ENCODE measurements around the gene TUBGCP6. TPM values are rescaled to one million over a fixed set of nuclear protein-coding genes. Genes with fewer than 3 reads are reported as not detected.

TUBGCP6 gene
- total and polyA plus RNA-seq, 10 of the 15 experiments (the other 5 are each of a cell fraction or from before 2014, with no cell fraction given) = 0.74 to 41.4 (median 19.4) TPM

DNA sequence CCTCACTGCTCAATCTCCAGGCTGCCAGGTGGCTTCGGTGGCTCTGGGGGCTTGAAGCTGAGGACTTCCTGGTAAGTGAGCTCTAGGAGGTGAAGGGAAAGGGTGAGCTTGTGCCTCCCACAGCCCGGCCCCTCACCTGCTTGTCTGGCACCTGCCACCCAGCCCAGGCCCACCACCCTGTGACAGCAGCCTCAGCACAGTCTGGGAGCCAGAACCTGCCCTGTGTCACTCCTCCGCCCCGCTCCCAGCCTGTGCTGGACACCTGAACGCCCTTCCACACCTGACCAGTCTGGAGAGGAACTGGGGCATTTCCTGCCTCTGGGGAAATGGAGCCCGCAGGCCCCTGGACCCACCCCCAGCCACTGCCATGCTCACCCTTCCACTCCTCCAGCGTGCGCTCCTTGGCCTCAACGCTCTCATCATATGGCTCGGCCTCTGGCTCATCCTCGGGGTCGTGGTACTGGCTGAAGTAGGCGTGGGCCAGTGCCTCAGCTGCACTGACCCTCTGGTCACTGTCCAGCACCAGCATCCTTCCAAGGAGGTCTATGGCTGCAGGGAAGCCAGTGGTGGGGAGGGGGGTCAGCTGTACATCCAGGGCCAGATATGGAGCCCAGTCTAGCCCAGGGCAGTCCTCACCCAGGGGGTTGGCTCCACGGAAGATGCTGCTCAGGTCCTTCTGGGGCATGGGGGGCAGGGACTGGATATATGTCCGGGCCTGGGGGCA, 20.3 kb upstream of the TUBGCP6 start:
- BruUV-seq (replicated peaks) = no TSS peak
- no peak overlapping the region for H3K27ac ChIP-seq (ENCODE audit: control insufficient read depth, insufficient read depth)
- in situ Hi-C loops (cut with MboI) = no loop called here
- RAD21 ChIA-PET (ENCODE audit: unreplicated experiment) = no interaction called here
- no peak overlapping the region for H3K4me3 ChIP-seq
- POLR2A ChIA-PET = no interaction called here
- ATAC-seq (no peak), DNase-seq (ENCODE audit: low read depth, low spot score) (no peak), FAIRE-seq (no peak)
- H2AFZ ChIP-seq (ENCODE audit: control insufficient read depth, low read depth, low read length) = no peak overlapping the region
- H3K4me2 ChIP-seq (ENCODE audit: control insufficient read depth, insufficient read depth) = no peak overlapping the region
- WGBS (ENCODE audit: insufficient coverage, insufficient replicate concordance, low lambda C conversion rate, missing lambda C conversion rate) = 79% methylated on average over 15 of the region's 15 CpGs
- SMC1A ChIA-PET (ENCODE audit: uncharacterized antibody, unreplicated experiment) = interaction anchor here (0.6 kb wide), 1 partner anchor 30 kb away, joined by 3 read pairs; no protein-coding TSS in a partner anchor
- no peaks in the 10 kb centered on the region for H3K27me3 ChIP-seq (replicated peaks in 1 of 2; ENCODE audit: control insufficient read depth in 2 of 2, insufficient read depth in 2 of 2, low read length in 1 of 2)
- no peaks in the 10 kb centered on the region for H3K9me3 ChIP-seq (replicated peaks; ENCODE audit: control insufficient read depth, insufficient read depth, low read length)
- no peak overlapping the region for H3K9ac ChIP-seq (ENCODE audit: control insufficient read depth, insufficient read depth, low read length)
- no peaks in the 10 kb centered on the region for H3K36me3 ChIP-seq (ENCODE audit: control insufficient read depth in 2 of 2, insufficient read depth in 2 of 2, low read length in 1 of 2)
- H4K20me1 ChIP-seq (ENCODE audit: control insufficient read depth, insufficient read depth) = no peaks in the 10 kb centered on the region
- H3K4me1 ChIP-seq (ENCODE audit: control insufficient read depth, insufficient read depth, low read length) = peaks cover 14% of the 10 kb centered on the region
- intact Hi-C loops (cut with micrococcal nuclease; ENCODE audit: unreplicated experiment) = no loop called here
- TF ChIP-seq MYC (IDR thresholded peaks at IDR 0.05; ENCODE audit: insufficient read depth, insufficient read length, insufficient replicate concordance, low read length, severe bottlenecking) (no peak), RAD21 (IDR thresholded peaks at IDR 0.05; ENCODE audit: insufficient read depth, low read depth, low read length) (no peak), BMI1 (IDR thresholded peaks at IDR 0.05; ENCODE audit: borderline replicate concordance) (no peak), CEBPB (IDR thresholded peaks at IDR 0.05; ENCODE audit: borderline replicate concordance in 1 of 2, low read depth in 2 of 2, low read length in 2 of 2) (no peak), TCF7 (IDR thresholded peaks at IDR 0.05; ENCODE audit: borderline replicate concordance) (no peak), ZNF274 (IDR thresholded peaks at IDR 0.05; ENCODE audit: insufficient read depth, insufficient read length) (no peak), BACH1 (IDR thresholded peaks at IDR 0.05; ENCODE audit: borderline replicate concordance) (no peak)
- TF ChIP-seq, protein P1, sequence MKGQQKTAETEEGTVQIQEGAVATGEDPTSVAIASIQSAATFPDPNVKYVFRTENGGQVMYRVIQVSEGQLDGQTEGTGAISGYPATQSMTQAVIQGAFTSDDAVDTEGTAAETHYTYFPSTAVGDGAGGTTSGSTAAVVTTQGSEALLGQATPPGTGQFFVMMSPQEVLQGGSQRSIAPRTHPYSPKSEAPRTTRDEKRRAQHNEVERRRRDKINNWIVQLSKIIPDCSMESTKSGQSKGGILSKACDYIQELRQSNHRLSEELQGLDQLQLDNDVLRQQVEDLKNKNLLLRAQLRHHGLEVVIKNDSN (IDR thresholded peaks at IDR 0.05; ENCODE audit: borderline replicate concordance, extremely low read length, insufficient read depth, low read depth, low read length) = no peak
- TF ChIP-seq, protein P2, sequence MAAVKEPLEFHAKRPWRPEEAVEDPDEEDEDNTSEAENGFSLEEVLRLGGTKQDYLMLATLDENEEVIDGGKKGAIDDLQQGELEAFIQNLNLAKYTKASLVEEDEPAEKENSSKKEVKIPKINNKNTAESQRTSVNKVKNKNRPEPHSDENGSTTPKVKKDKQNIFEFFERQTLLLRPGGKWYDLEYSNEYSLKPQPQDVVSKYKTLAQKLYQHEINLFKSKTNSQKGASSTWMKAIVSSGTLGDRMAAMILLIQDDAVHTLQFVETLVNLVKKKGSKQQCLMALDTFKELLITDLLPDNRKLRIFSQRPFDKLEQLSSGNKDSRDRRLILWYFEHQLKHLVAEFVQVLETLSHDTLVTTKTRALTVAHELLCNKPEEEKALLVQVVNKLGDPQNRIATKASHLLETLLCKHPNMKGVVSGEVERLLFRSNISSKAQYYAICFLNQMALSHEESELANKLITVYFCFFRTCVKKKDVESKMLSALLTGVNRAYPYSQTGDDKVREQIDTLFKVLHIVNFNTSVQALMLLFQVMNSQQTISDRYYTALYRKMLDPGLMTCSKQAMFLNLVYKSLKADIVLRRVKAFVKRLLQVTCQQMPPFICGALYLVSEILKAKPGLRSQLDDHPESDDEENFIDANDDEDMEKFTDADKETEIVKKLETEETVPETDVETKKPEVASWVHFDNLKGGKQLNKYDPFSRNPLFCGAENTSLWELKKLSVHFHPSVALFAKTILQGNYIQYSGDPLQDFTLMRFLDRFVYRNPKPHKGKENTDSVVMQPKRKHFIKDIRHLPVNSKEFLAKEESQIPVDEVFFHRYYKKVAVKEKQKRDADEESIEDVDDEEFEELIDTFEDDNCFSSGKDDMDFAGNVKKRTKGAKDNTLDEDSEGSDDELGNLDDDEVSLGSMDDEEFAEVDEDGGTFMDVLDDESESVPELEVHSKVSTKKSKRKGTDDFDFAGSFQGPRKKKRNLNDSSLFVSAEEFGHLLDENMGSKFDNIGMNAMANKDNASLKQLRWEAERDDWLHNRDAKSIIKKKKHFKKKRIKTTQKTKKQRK (IDR thresholded peaks at IDR 0.05; ENCODE audit: low read depth, low read length) = no peak
- TF ChIP-seq, protein P3, sequence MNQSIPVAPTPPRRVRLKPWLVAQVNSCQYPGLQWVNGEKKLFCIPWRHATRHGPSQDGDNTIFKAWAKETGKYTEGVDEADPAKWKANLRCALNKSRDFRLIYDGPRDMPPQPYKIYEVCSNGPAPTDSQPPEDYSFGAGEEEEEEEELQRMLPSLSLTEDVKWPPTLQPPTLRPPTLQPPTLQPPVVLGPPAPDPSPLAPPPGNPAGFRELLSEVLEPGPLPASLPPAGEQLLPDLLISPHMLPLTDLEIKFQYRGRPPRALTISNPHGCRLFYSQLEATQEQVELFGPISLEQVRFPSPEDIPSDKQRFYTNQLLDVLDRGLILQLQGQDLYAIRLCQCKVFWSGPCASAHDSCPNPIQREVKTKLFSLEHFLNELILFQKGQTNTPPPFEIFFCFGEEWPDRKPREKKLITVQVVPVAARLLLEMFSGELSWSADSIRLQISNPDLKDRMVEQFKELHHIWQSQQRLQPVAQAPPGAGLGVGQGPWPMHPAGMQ (IDR thresholded peaks at IDR 0.05; ENCODE audit: borderline replicate concordance) = no peak
- H3K79me2 ChIP-seq (ENCODE audit: control insufficient read depth, insufficient read depth, low read length) = peaks cover 8% of the 10 kb centered on the region
- CTCF ChIA-PET = no interaction called here
